Activated T-cell treated with anti-CD3 and anti-CD28 coated beads for 48 hours (primary cell): Measurements from ENCODE around the gene TC2N.
"Not testable (repeated sequence)": the region's sequence is repeated elsewhere in the genome, so short reads cannot be mapped to it uniquely, and the experiment has no call there.

Experiments used
- DNase-seq: peaks from one replicate; pipeline ENCODE4 v3.0.0-alpha.2; 2020; ENCODE audit warnings: low read depth

TC2N gene

GRCh38 chr14:91867316-91867988 lies at the start of gene TC2N:
TSS of gene TC2N (minus strand) at chr14:91867536. CDS start at chr14:91813769, 53,767 bp downstream.
- no peak for DNase-seq

GRCh38 chr14:91912035-91912434 lies 44.7 kb upstream of the TC2N start:
- no peak for DNase-seq

- DNase-seq: no peak
Observed at GRCh38 chr14:91911474-91912032, 44.2 kb upstream of the TC2N start.

DNA sequence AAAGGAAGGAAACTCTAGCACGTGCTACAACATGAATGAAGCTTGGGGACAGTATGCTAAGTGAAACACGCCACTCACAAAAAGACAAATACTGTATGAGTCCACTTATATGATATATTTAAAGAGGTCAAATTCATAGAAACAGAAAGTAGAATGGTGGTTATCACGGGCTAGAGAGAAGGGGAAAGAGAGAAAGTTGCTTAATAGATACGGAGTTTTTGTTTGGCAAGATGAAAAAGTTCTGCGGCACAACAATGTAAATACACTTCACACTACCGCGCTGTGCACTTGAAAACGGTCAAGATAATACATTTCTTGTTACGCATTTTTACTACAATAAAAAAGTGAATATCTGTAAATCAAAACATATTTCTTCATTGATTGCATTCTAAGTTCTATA lies 42.9 kb upstream of the TC2N start:
- DNase-seq: no peak

- no peak for DNase-seq
Observed at GRCh38 chr14:91906374-91906773, 39.0 kb upstream of the TC2N start.

DNA sequence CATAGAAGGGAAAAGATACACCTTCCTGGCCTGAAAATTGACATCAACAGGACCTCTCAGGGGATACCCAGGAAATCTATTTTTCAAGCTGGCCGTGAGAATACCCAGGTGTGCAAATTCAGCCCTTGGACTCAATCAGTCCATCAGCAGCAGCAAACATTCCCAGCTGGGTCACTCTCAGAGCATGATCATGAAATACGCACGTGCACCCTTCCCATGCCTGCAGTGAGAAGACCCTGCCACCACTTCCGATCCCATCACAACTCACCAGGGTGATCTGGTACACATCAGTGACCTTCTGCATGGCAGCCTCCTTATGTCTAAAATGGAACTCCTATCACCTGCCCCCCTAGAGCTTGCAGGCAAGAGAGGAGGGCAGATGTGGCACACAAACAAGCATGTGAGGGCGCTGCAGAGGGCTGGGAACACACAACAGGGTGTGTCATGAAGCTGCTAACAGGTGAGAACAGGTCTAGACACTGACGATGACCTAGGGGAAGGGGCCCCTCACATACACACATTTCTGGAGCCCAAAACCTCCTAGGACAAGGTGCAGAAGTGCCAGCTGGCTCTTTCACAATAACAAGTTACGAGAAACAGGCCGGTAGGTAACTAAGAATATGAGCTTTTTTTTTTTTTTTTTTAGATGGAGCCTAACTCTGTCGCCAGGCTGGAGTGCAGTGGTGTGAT lies 37.8 kb upstream of the TC2N start:
- DNase-seq: no peak

GRCh38 chr14:91904483-91904882 lies 37.1 kb upstream of the TC2N start:
- DNase-seq: no peak

GRCh38 chr14:91903070-91903469 lies 35.7 kb upstream of the TC2N start:
- DNase-seq: no peak

- DNase-seq: no peak
Observed at GRCh38 chr14:91902336-91902735, 35.0 kb upstream of the TC2N start.

DNA sequence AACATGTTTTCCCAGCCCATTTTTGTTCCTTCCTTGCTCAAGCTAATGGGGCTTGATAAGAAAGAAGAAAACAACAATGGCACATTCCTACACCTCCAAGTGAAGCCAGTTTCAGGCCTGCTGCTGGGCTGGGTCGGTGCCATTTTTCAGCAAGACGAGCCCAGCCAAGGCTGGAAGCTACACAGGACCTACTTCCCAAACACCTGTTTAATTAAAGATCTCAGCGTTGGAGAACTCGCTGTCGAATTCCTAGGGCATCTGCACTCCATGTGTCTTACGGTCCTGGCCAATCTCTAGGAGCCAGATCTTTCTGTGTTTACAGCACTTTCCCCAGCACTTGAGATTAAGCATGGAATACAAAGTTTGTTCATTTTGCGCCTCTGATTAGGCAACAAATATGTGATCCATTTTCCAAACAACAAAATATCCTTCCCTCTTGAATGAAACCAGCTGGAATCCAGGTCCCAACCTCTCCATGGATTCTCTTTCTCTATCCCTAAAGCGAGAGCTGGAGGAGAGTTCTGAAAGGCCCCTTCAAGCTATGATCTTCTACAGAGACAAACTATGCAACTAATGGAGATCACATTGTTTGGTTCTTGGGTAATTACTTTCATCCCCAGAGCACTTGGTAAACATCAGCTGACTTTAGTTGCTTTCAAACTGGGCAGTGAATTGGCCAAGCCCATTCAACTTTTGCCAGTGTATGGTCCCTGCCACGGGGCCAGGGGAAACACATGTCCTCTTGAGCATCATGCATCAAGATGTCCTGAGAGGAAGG lies 34.3 kb upstream of the TC2N start:
- no peak for DNase-seq

DNA sequence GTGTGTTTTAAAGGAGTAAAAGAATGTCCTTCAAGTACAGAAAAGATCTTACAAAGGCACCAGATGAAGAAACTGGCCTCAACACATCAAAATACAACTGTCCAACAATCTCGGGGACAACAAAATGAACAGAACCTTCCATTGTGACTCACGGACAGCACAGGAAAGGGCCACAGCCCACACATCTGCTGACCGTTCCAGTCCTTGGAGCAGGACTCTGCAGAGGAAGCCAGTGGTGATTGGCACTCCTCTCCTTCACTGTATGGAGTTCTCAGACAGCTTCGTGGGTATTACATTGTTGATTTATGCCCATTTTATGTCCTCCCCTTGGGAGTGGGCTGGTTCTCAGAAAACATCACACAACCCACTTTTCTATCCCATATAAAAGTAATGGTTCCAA lies 32.5 kb upstream of the TC2N start:
- no peak for DNase-seq

DNA sequence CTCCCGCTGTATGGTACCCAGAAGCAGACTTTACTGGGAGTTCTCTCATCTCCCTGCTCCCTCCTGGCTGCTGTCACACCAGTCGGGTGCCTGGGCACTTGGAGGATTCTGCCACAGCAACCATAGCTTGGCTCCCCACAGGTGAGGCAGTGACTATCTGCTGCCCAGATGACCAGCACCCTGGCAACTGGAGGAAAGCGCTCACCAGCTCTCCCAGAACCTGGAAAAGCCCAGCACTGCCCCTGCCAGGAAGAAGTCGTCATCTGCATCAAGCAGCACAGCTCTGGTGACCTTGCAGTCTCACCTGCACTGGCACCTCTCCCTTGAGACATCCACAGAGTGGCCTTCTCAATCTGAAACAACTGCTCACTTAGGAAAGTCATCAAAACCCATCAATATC lies 31.9 kb upstream of the TC2N start:
- no peak for DNase-seq

DNA sequence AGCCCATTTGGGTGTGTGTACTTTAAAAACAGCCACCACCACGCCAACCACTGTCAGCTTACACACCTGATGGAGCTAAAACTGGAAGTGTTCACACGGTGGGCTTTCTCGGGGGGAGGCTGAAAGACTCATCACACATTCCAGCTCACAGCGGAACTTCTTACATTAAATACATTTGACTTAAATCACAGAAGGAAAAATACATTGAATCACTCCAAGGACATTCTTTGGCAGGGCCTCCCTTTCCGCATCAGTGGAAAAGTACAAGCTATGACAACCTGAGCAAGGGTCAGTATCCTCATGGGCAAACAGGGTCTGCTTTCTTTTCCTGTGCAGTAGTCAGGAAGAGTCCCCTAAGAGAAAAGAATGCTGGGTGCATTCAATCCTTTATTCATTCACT lies 31.0 kb upstream of the TC2N start:
- DNase-seq: no peak

- not testable (repeated sequence) for DNase-seq
Observed at GRCh38 chr14:91897716-91898115, 30.4 kb upstream of the TC2N start.

DNA sequence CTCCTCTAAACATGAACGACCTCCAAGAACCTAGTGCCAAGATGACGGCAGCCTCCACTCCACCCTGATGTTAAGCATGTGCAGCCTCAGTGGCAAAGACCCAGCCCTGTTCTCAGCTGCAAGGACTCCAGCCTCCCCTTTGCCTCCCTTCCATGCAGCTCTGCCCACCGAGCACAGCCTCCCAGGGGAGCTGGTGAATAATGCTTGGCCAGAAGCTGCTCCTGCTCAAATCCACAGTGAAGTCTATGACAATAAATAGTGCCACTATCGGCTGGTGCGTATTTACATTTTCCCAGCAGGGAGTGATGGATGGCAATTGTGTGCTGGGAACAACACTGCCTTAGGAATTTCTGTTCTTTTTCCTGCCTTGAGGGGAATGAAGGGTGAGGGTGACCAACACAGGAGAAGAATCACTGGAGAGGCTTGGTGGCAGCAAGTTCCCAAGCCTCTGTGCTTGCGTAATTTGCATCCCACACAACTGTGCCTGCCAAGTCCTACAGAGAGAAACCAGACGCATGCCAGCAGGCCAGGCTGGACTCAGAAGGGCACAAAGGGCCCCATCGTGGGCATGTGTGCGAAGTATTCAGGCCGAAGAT lies 29.9 kb upstream of the TC2N start:
- no peak for DNase-seq

GRCh38 chr14:91896419-91896818 lies 29.1 kb upstream of the TC2N start:
- no peak for DNase-seq

DNA sequence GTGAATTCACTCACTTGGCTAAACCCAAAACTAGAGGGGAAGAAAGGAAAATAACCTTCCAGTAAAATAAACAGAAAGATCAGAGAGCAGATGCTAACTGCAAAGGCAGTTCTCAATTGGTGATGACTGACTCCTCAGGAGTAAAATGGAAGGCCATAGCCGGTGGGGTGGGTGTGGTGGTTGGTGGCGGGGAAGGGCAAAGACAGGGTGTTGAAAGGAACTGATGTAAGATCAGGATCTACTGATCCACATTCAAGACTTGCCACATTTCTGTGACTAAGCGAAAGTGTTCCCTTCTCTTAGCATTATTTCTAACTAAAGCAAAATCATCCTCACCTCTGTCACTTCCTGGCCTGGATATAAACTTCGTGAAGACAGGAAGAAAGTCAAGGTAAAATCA lies 26.3 kb upstream of the TC2N start:
- DNase-seq: peak; percentile 35

- no peak for DNase-seq
Observed at GRCh38 chr14:91893007-91893406, 25.7 kb upstream of the TC2N start.

- DNase-seq: no peak
Observed at GRCh38 chr14:91891721-91892220, 24.4 kb upstream of the TC2N start.

GRCh38 chr14:91891101-91891500 lies 23.8 kb upstream of the TC2N start:
- DNase-seq: no peak

DNA sequence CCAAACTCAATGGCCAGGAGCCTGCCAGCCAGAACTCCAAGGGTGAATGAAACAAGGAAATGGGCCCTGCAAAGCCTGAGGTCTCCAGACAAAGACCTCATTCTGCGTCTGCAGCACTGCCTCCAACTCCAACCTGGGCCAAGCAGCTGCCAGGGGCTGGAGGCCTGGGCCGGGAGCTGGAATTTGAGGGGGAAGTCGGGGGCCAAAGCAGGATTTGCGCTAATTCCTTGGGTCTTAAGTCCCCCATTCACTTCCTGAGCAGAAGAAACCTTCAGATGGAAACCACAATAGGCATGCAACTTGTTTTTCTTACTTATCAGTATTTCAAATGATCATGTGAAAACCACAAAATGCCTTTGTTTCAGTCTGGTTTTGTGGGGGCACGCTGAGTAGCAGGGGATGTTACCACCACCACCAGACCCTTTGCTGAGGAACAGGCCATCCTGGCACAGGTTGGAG lies 23.0 kb upstream of the TC2N start:
- DNase-seq: no peak
